Measurements from ENCODE around the gene GGT5. TPM values are rescaled to one million over a fixed set of nuclear protein-coding genes. Genes with fewer than 3 reads are reported as not detected.
"Not testable (repeated sequence)": the region's sequence is repeated elsewhere in the genome, so short reads cannot be mapped to it uniquely, and the experiment has no call there.

Gene GGT5
- total and polyA plus RNA-seq, 9 donors: 4.6 to 34.0 (median 21.4) TPM

- intact Hi-C loops (cut with DNase I); H3K36me3 ChIP-seq; H3K4me3 ChIP-seq; H3K4me1 ChIP-seq (ENCODE audit: insufficient read depth); H3K27me3 ChIP-seq; H3K9me3 ChIP-seq; H3K27ac ChIP-seq: not testable (repeated sequence)
- peak; percentile 68 to 82 (median 70) for DNase-seq
- TF ChIP-seq CTCF (IDR thresholded peaks at IDR 0.05): peak in 1 of 3 donors; percentile 60
- 8 to 12% (median 9%) methylated on average over 2 to 10 of the region's 10 CpGs for WGBS, 3 donors
Measured at GRCh38 chr22:24259459-24259858, 14.6 kb upstream of the GGT5 start.

GRCh38 chr22:24256736-24257135 lies 11.9 kb upstream of the GGT5 start:
- WGBS, 3 donors: 90 to 94% (median 91%) methylated on average over 6 of the region's 7 CpGs

GRCh38 chr22:24256136-24256535 lies 11.3 kb upstream of the GGT5 start:
- WGBS, 3 donors: 87 to 90% (median 88%) methylated on average over 2 to 10 of the region's 13 CpGs
- H3K27me3 ChIP-seq: not testable (repeated sequence)

More at GRCh38 chr22:24256736-24257135, 11.9 kb upstream of the GGT5 start:
- H3K4me1 ChIP-seq (ENCODE audit: insufficient read depth); H3K36me3 ChIP-seq; intact Hi-C loops (cut with DNase I); DNase-seq; H3K27me3 ChIP-seq; H3K9me3 ChIP-seq; H3K27ac ChIP-seq; H3K4me3 ChIP-seq: not testable (repeated sequence)

GRCh38 chr22:24253126-24253525 lies 8.2 kb upstream of the GGT5 start:
- intact Hi-C loops (cut with DNase I); H3K27me3 ChIP-seq; H3K4me3 ChIP-seq; H3K36me3 ChIP-seq; H3K9me3 ChIP-seq; H3K4me1 ChIP-seq (ENCODE audit: insufficient read depth); H3K27ac ChIP-seq: not testable (repeated sequence)
- DNase-seq: peak in 2 of 5 donors; percentile 8 to 19
- 89 to 91% (median 90%) methylated on average over 12 of the region's 12 CpGs for WGBS, 3 donors

More at GRCh38 chr22:24256136-24256535, 11.3 kb upstream of the GGT5 start:
- H3K27ac ChIP-seq; H3K4me3 ChIP-seq; H3K36me3 ChIP-seq; H3K4me1 ChIP-seq (ENCODE audit: insufficient read depth); intact Hi-C loops (cut with DNase I); H3K9me3 ChIP-seq: not testable (repeated sequence)
- peak in 1 of 5 donors; percentile 10 for DNase-seq

- intact Hi-C loops (cut with DNase I): not testable (repeated sequence)
Measured at GRCh38 chr22:24251286-24251685, 6.4 kb upstream of the GGT5 start.

GRCh38 chr22:24249413-24249812 lies 4.5 kb upstream of the GGT5 start:
- H3K27ac ChIP-seq, H3K4me3 ChIP-seq, H3K36me3 ChIP-seq, H3K9me3 ChIP-seq, H3K27me3 ChIP-seq: not testable (repeated sequence)
- DNase-seq: peak in 2 of 5 donors; percentile 5 to 17
- intact Hi-C loops (cut with DNase I): loop anchor here in 3 of 4 donors (5.0 kb wide), 3 partner anchors 42 to 62 kb away; no protein-coding TSS in a partner anchor
- peaks cover 10% of the 10 kb centered on the region for H3K4me1 ChIP-seq (ENCODE audit: insufficient read depth)
- 92 to 93% (median 92%) methylated on average over 3 to 7 of the region's 8 CpGs for WGBS, 3 donors

More at GRCh38 chr22:24251286-24251685, 6.4 kb upstream of the GGT5 start:
- H3K4me3 ChIP-seq; H3K36me3 ChIP-seq; H3K9me3 ChIP-seq; H3K27ac ChIP-seq; H3K4me1 ChIP-seq (ENCODE audit: insufficient read depth); H3K27me3 ChIP-seq: not testable (repeated sequence)
- peak in 2 of 5 donors; percentile 5 to 13 for DNase-seq
- WGBS, 3 donors: 84 to 100% methylated on average over 1 to 9 of the region's 28 CpGs; no CpG with 5 or more reads in 1 of the 3 donors

- H3K36me3 ChIP-seq, H3K27ac ChIP-seq, H3K27me3 ChIP-seq, H3K4me3 ChIP-seq, H3K9me3 ChIP-seq: not testable (repeated sequence)
- WGBS, 3 donors: 91 to 96% (median 94%) methylated on average over 9 to 15 of the region's 15 CpGs
- DNase-seq: peak in 1 of 5 donors; percentile 38
- peaks cover 15% of the 10 kb centered on the region for H3K4me1 ChIP-seq (ENCODE audit: insufficient read depth)
- intact Hi-C loops (cut with DNase I): loop anchor here in 3 of 4 donors (5.0 kb wide), 3 partner anchors 41 to 61 kb away; no protein-coding TSS in a partner anchor
Measured at GRCh38 chr22:24248611-24249010, 3.7 kb upstream of the GGT5 start.
